Activated gamma-delta T cell (primary cell): ENCODE measurements around the gene PIGU.
"Not testable (repeated sequence)": the region's sequence is repeated elsewhere in the genome, so short reads cannot be mapped to it uniquely, and the experiment has no call there.

Experiments used
- DNase-seq: peaks from one replicate; lab custom pipeline; 2025; lab: John Stamatoyannopoulos, UW

The PIGU gene

GRCh38 chr20:34661811-34662210 lies 15.1 kb downstream of the PIGU start:
- DNase-seq: not testable (repeated sequence)

DNA sequence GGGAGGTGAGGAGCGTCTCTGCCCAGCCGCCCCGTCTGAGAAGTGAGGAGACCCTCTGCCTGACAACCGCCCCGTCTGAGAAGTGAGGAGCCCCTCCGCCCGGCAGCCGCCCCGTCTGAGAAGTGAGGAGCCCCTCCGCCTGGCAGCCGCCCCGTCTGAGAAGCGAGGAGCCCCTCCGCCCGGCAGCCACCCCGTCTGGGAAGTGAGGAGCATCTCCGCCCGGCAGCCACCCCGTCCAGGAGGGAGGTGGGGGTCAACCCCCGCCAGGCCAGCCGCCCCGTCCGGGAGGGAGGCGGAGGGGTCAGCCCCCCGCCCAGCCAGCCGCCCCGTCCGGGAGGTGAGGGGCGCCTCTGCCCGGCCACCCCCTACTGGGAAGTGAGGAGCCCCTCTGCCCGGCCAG lies 18.2 kb downstream of the PIGU start:
- DNase-seq: not testable (repeated sequence)

GRCh38 chr20:34654207-34654744 lies 22.6 kb downstream of the PIGU start:
- no peak for DNase-seq

- DNase-seq: no peak
Measured at GRCh38 chr20:34651200-34651599, 25.7 kb downstream of the PIGU start.

GRCh38 chr20:34647737-34648136 lies 29.2 kb downstream of the PIGU start:
- no peak for DNase-seq

DNA sequence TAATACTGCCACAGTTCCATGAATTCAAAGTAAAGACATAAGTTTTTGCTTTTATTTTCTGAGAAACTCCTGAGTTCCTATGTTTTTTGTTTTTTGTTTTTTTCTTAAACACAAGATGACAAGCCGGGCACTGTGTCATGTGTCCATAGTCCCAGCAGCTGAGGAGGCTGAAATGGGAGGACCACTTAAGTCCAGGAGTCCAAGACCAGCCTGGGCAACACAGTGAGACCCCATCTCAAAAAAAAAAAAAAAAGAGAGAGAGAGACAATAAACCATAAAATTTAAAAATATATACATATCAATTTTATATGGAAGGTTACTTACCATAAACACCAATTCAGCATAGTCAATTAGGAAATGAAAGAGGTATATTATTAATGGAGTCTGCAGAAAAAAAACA lies 31.9 kb downstream of the PIGU start:
- no peak for DNase-seq

DNA sequence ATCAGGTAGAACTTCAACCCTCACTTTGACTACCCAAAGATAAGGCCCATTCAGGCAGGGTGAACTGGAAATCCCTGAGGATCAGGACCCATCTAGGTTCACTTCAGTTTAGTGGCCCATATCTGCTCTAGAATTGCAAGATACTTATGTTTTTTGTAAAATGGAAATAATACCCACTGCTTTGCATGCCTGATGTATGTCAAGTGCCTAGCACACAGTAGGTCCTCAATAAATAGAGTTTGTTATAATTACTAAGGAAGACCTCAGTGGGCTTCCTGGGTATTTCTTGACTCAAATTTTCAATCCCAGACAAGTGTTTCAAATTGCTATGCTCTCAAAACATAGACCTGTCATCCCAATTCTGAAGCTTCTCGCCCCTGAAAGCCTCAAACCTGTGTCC lies 32.5 kb downstream of the PIGU start:
- no peak for DNase-seq

DNA sequence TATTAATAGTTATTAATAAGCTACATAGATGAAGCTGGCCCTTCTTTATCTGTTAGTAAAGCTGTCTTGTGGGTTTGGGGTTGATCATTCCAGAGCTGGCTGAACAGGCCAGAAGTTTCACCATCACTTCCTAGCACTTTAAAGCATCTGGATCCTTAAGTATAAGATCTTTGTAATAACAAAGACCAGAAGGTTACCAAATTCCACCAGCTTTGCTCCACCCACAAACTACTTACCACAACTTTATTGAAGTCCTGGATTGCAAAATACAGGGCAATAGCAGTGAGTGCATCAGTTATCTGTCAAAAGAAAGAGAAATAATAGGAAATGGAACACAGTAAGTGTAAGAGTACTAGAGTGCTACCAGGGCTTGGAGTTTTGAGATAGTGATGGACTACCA lies 33.0 kb downstream of the PIGU start:
- DNase-seq: no peak

DNA sequence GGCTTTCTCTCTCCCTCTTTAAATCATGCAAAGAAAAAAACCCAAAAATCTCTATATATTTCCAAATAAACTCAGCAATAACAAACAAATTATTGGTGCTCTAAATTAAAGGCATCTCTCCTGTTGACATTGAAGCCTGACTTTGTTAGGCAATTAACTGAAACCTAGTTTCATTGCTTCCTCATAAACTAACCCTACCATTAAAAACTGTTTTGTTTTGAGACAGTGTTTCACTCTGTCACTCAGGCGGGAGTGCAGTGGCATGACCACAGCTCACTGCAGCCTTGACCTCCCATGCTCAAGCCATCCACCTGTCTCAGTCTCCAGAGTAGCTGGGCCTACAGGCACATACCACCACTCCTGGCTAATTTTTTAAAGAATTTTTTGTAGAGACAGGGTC lies 34.9 kb downstream of the PIGU start:
- no peak for DNase-seq

GRCh38 chr20:34639755-34640222 lies 37.1 kb downstream of the PIGU start:
- DNase-seq: no peak

DNA sequence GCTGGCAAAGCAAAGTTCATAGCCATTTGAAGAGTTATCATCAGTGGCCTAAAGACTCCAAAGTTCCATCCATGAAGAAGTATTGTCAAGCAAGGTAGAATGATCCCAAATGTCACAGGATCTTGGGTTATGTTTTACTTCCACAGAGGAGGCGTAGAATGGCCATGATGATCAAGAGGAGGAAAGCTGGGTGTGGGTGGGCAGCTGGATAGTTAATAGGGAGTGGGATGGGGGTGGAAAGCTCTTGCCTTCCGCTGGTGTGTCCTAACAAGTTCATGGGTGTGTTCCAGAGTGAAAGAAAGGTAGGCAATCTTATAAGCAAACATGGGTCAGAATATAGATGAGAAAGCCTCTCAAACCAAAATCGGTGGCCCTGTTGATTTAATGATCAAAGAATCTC lies 38.4 kb downstream of the PIGU start:
- DNase-seq: no peak

DNA sequence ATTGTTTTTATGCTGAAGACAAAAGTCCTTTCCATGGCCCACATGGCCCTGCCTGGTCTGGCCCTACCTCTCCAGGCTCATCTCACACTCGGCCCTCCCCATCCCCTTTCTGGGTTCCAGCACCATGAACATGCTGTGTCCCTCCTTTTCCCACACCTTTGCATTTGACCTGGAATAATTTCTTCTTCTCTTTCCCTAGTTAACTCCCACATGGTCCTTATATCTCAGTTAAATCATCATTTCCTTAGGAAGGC lies 38.9 kb downstream of the PIGU start:
- no peak for DNase-seq

- no peak for DNase-seq
Measured at GRCh38 chr20:34637245-34638038, 39.5 kb downstream of the PIGU start.

DNA sequence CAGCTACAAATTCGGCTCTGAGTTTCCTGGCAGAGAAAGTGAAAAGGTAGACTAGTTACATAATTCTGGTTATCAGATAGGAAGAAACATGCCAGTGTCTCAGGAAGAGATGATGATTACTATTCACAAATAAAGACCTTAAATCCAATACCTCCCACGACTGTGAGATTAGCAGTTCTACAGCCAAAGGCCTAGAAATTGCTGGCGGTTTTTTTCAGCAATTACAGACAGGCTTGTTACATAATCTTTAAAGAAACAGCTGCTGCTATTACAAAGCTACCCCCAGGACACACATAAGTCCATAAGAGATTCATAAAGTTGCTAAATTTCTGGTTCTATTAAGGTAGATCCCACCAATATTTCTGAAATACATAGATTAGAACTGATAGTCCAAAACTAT lies 40.2 kb downstream of the PIGU start:
- DNase-seq: no peak

GRCh38 chr20:34634392-34634791 lies 42.5 kb downstream of the PIGU start:
- DNase-seq: no peak

DNA sequence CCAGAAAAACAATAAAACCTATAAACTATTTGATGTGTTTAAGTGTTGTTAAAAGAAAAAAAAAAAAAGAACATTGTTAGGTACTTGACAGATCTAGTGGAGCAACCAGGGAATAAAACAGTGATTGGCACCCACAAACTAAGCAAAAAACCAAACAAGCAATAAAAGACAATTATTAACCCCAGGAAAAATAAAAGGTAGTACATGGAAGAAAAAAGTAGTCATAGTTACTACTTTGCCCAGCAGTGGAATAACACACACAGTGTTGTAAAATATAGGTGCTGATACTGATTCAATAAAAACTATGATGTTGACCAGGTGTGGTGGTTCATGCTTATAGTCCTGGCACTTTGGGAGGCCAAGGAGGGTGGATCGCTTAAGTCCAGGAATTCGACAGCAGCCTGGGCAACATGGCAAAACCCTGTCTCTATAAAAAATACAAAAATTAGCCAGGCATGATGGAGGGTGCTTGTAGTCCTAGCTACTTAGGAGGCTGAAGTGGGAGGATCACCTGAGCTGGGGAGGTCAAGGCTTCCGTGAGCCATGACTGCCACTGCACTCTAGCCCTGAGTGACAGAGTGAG lies 43.9 kb downstream of the PIGU start:
- no peak for DNase-seq

DNA sequence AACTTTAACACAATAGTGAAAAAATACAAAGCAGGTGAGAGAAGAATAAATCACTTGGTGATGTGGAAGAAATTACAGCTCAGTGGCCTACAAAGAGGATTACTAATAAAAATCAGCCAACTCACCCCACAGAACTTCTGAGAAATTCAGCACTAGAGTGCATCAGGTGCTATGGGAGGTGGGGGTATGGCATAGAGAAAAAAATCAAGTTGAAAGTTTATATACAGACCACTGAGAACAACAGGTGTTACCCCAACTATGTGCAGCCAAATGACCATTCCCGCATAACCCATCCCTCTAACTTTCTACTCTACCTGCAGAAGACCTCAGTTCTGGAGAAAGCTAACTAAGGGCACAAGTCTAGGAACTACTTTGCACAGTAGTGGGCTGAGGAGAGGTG lies 47.0 kb downstream of the PIGU start:
- no peak for DNase-seq

GRCh38 chr20:34629342-34629741 lies 47.5 kb downstream of the PIGU start:
- no peak for DNase-seq

GRCh38 chr20:34628026-34628425 lies 48.9 kb downstream of the PIGU start:
- no peak for DNase-seq

- no peak for DNase-seq
Measured at GRCh38 chr20:34627458-34627857, 49.4 kb downstream of the PIGU start.

GRCh38 chr20:34626992-34627391 lies 49.9 kb downstream of the PIGU start:
- DNase-seq: no peak

DNA sequence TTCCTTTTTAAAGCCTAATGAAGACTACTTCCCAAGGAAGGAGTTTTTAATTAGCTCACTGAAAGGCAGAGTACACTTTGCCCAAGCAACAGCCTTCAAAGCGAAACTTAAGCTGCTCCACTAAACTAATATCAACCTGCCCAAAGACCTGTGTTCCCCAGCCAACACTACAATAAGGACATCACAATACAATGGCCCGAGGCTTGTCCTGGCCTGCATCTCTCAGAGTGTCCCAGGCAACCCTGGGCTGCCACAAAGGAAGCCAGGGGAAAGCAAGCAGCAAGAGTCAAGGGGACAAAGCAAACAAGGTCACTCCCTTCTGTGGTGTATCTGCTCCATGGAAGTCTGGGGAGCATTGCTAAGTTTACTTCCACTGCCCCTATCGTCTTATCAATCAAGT lies 52.3 kb downstream of the PIGU start:
- DNase-seq: no peak

GRCh38 chr20:34622821-34623451 lies 54.0 kb downstream of the PIGU start:
- DNase-seq: no peak
